HEK293 (cell line): ENCODE measurements around the gene LYPD6B.

Experiments
- CTCF ChIA-PET: fragments of 350-600 bp; formaldehyde crosslinking; extraction: SDS; loops from one replicate; lab custom pipeline; 2021; ENCODE audit warnings: antibody characterized with exemption; lab: Yijun Ruan, JAX
- POLR2A ChIA-PET: fragments of 300-600 bp; formaldehyde crosslinking; extraction: SDS; loops from one replicate; lab custom pipeline; 2020; ENCODE audit warnings: antibody characterized with exemption, inconsistent platforms; lab: Yijun Ruan, JAX
- H3K27ac ChIP-seq: fragments of 200-500 bp; sonication (Bioruptor generic); 2 replicates; pipeline ENCODE4 v1.5.1; 2014; ENCODE audit warnings: low read depth, low read length, control low read depth, inconsistent platforms; ENCODE audit errors: extremely low read depth
- H3K36me3 ChIP-seq, 2 experiments: fragments of 200-500 bp in 1 of 2; sonication (Bioruptor generic) in 1 of 2; 1 replicate in 1 of 2; 2 replicates in 1 of 2; pipeline ENCODE4 v1.5.1; 2014 to 2017; ENCODE audit warnings: inconsistent platforms in 2 of 2, low read length in 2 of 2; ENCODE audit not compliant: control insufficient read depth in 2 of 2, insufficient read depth in 1 of 2
- H3K4me1 ChIP-seq: fragments of 200-500 bp; sonication (Bioruptor generic); 2 replicates; pipeline ENCODE4 v1.5.1; 2014; ENCODE audit warnings: mild to moderate bottlenecking, low read length, inconsistent platforms; ENCODE audit not compliant: control insufficient read depth, insufficient read depth
- H3K4me3 ChIP-seq: 2 replicates; pipeline ENCODE4 v1.5.1; 2011; ENCODE audit warnings: low read depth, mild to moderate bottlenecking, control low read depth, low read length, moderate library complexity
- H3K9me3 ChIP-seq: fragments of 200-500 bp; sonication (Bioruptor generic); 2 replicates; pipeline ENCODE4 v1.5.1; 2014; ENCODE audit warnings: low read depth, low read length, inconsistent platforms; ENCODE audit not compliant: control insufficient read depth, insufficient read depth
- GLI2 ChIP-seq: fragments of 450-650 bp; formaldehyde crosslinking; IDR thresholded peaks from 2 replicates; pipeline ENCODE4; 2017; ENCODE audit warnings: missing biosample characterization, missing genetic modification characterization, low read depth, borderline replicate concordance
- SALL2 ChIP-seq: fragments of 450-650 bp; formaldehyde crosslinking; IDR thresholded peaks from 2 replicates; pipeline ENCODE4 v1.5.0; 2017; ENCODE audit warnings: missing biosample characterization, mild to moderate bottlenecking, missing genetic modification characterization, borderline replicate concordance
- SP2 ChIP-seq: fragments of 450-650 bp; formaldehyde crosslinking; IDR thresholded peaks from 2 replicates; pipeline ENCODE4 v1.5.1; 2016; ENCODE audit warnings: missing biosample characterization, missing genetic modification characterization
- TRIM28 ChIP-seq: IDR thresholded peaks from 2 replicates; pipeline ENCODE4 v1.6.1; 2011; ENCODE audit warnings: low read length, control low read depth, borderline replicate concordance
- WT1 ChIP-seq: fragments of 450-650 bp; formaldehyde crosslinking; IDR thresholded peaks from 2 replicates; pipeline ENCODE4 v1.5.1; 2016; ENCODE audit warnings: missing biosample characterization, missing genetic modification characterization
- ZBTB1 ChIP-seq: fragments of 450-650 bp; formaldehyde crosslinking; IDR thresholded peaks from 2 replicates; pipeline ENCODE4 v1.5.1; 2016; ENCODE audit warnings: missing biosample characterization, missing genetic modification characterization
- ZFP41 ChIP-seq: fragments of 450-650 bp; formaldehyde crosslinking; IDR thresholded peaks from 2 replicates; pipeline ENCODE4 v1.5.1; 2016; ENCODE audit warnings: missing biosample characterization, missing genetic modification characterization, borderline replicate concordance
- ZNF10 ChIP-seq: fragments of 450-650 bp; formaldehyde crosslinking; IDR thresholded peaks from 2 replicates; pipeline ENCODE4 v1.5.1; 2017; ENCODE audit warnings: missing biosample characterization, missing genetic modification characterization
- ZNF248 ChIP-seq: fragments of 450-650 bp; formaldehyde crosslinking; IDR thresholded peaks from 2 replicates; pipeline ENCODE4 v1.5.1; 2017; ENCODE audit warnings: missing biosample characterization, missing genetic modification characterization
- ZNF266 ChIP-seq: fragments of 450-650 bp; formaldehyde crosslinking; IDR thresholded peaks from 2 replicates; pipeline ENCODE4 v1.5.1; 2016; ENCODE audit warnings: missing biosample characterization, missing genetic modification characterization, low read depth
- ZNF311 ChIP-seq: fragments of 450-650 bp; formaldehyde crosslinking; IDR thresholded peaks from 2 replicates; pipeline ENCODE4 v1.5.1; 2017; ENCODE audit warnings: missing biosample characterization, missing genetic modification characterization, borderline replicate concordance
- ZNF341 ChIP-seq: fragments of 450-650 bp; formaldehyde crosslinking; IDR thresholded peaks from 2 replicates; pipeline ENCODE4; 2016; ENCODE audit warnings: low read depth, missing biosample characterization, missing genetic modification characterization
- ZNF423 ChIP-seq: fragments of 450-650 bp; formaldehyde crosslinking; IDR thresholded peaks from 2 replicates; pipeline ENCODE4 v1.5.1; 2016; ENCODE audit warnings: missing biosample characterization, missing genetic modification characterization
- ZNF426 ChIP-seq: fragments of 450-650 bp; formaldehyde crosslinking; IDR thresholded peaks from 2 replicates; pipeline ENCODE4 v1.5.1; 2017; ENCODE audit warnings: missing biosample characterization, missing genetic modification characterization, mild to moderate bottlenecking, inconsistent platforms, moderate library complexity
- ZNF501 ChIP-seq: fragments of 450-650 bp; formaldehyde crosslinking; IDR thresholded peaks from 2 replicates; pipeline ENCODE4 v1.5.1; 2016; ENCODE audit warnings: missing biosample characterization, missing genetic modification characterization
- ZNF561 ChIP-seq: fragments of 450-650 bp; IDR thresholded peaks from 2 replicates; pipeline ENCODE4 v1.5.1; 2018; ENCODE audit warnings: missing biosample characterization, missing genetic modification characterization, borderline replicate concordance
- ZNF621 ChIP-seq: fragments of 450-650 bp; formaldehyde crosslinking; IDR thresholded peaks from 2 replicates; pipeline ENCODE4 v1.5.1; 2017; ENCODE audit warnings: missing biosample characterization, missing genetic modification characterization
- ZNF654 ChIP-seq: fragments of 450-650 bp; formaldehyde crosslinking; IDR thresholded peaks from 2 replicates; pipeline ENCODE4 v1.5.1; 2016; ENCODE audit warnings: low read depth, missing biosample characterization, missing genetic modification characterization
- ZNF670 ChIP-seq: fragments of 450-650 bp; formaldehyde crosslinking; IDR thresholded peaks from 2 replicates; pipeline ENCODE4 v1.5.1; 2016; ENCODE audit warnings: missing biosample characterization, missing genetic modification characterization, low read depth
- ZNF701 ChIP-seq: fragments of 450-650 bp; formaldehyde crosslinking; IDR thresholded peaks from 2 replicates; pipeline ENCODE4 v1.5.1; 2016; ENCODE audit warnings: missing biosample characterization, missing genetic modification characterization
- ZSCAN5A ChIP-seq: fragments of 450-650 bp; formaldehyde crosslinking; IDR thresholded peaks from 2 replicates; pipeline ENCODE4 v1.5.1; 2016; ENCODE audit warnings: missing biosample characterization, missing genetic modification characterization
- TF ChIP-seq, protein P1 (sequence below): IDR thresholded peaks from 2 replicates; pipeline ENCODE4 v1.6.1; 2011; ENCODE audit warnings: mild to moderate bottlenecking, low read depth, low read length, borderline replicate concordance
- TF ChIP-seq, protein P2 (sequence below): fragments of 450-650 bp; formaldehyde crosslinking; IDR thresholded peaks from 2 replicates; pipeline ENCODE4 v1.5.1; 2017; ENCODE audit warnings: missing biosample characterization, missing genetic modification characterization
- TF ChIP-seq, protein P3 (sequence below): fragments of 450-650 bp; formaldehyde crosslinking; IDR thresholded peaks from 2 replicates; pipeline ENCODE4 v1.5.1; 2017; ENCODE audit warnings: missing biosample characterization, missing genetic modification characterization

The LYPD6B gene

GRCh38 chr2:149049142-149049541 lies 10.6 kb downstream of the LYPD6B start:
- ChIA-PET CTCF (interaction anchor here (0.6 to 4.8 kb wide), 2 partner anchors 10 to 511 kb away, joined by 3 to 31 read pairs; partner anchors contain the start of gene LYPD6B), POLR2A (no interaction called here)
- no peaks in the 10 kb centered on the region for H3K9me3 ChIP-seq
- no peak for TF ChIP-seq SP2
- H3K27ac ChIP-seq = no peak overlapping the region
- no peaks in the 10 kb centered on the region for H3K4me1 ChIP-seq
- H3K4me3 ChIP-seq = no peak overlapping the region
- no peaks in the 10 kb centered on the region for H3K36me3 ChIP-seq

DNA sequence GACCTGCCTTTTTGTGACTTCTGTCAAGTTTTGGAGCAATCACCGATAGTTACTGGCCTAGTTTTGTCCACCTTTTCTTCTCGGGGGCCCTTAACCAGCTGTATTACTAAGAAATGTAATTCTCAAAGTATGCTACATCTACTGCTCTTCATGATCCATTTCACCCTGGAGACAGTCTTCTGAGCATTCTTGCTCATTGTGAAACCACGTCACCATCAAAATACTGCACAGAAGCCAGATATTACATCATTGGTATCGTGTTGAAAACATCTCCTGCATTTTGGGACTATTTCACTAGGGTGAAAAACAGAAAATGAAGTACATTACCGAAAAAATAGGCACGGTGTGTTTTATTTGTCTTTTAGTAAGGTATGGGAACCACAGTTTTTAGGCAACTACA lies 11.7 kb downstream of the LYPD6B start:
- Histone ChIP-seq H3K36me3 (no peaks in the 10 kb centered on the region), H3K9me3 (no peaks in the 10 kb centered on the region)
- POLR2A ChIA-PET = no interaction called here
- TF ChIP-seq GLI2 = no peak
- no peak for TF ChIP-seq ZNF561 (tag by site-specific recombination)
- no peak for TF ChIP-seq ZNF654 (tag by site-specific recombination)
- TF ChIP-seq ZNF423 = no peak
- TF ChIP-seq ZNF670 (tag by site-specific recombination) = no peak
- TF ChIP-seq ZNF341 (tag by site-specific recombination) = no peak
- TF ChIP-seq, protein P1, sequence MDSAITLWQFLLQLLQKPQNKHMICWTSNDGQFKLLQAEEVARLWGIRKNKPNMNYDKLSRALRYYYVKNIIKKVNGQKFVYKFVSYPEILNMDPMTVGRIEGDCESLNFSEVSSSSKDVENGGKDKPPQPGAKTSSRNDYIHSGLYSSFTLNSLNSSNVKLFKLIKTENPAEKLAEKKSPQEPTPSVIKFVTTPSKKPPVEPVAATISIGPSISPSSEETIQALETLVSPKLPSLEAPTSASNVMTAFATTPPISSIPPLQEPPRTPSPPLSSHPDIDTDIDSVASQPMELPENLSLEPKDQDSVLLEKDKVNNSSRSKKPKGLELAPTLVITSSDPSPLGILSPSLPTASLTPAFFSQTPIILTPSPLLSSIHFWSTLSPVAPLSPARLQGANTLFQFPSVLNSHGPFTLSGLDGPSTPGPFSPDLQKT = no peak
- TF ChIP-seq ZNF311 = no peak
- TF ChIP-seq, all 188 proteins: peak for 0
- CTCF ChIA-PET = interaction anchor here (4.8 kb wide), 1 partner anchor 11 kb away, joined by 31 read pairs; the partner anchor contains the start of gene LYPD6B
- no peak overlapping the region for H3K4me3 ChIP-seq
- H3K4me1 ChIP-seq = no peaks in the 10 kb centered on the region
- H3K27ac ChIP-seq = no peak overlapping the region

- H3K36me3 ChIP-seq = no peaks in the 10 kb centered on the region
- H3K27ac ChIP-seq = no peak overlapping the region
- H3K9me3 ChIP-seq = no peaks in the 10 kb centered on the region
- H3K4me3 ChIP-seq = no peak overlapping the region
- peaks cover 3% of the 10 kb centered on the region; the same call in 1 of the 2 replicates for H3K4me1 ChIP-seq
- TF ChIP-seq ZNF266 (tag by site-specific recombination) (no peak), ZNF701 (tag by site-specific recombination) (no peak), ZNF10 (no peak), ZNF423 (no peak), TRIM28 (no peak), ZFP41 (no peak), WT1 (tag by site-specific recombination) (no peak), ZSCAN5A (no peak), ZNF621 (tag by site-specific recombination) (no peak), SALL2 (tag by site-specific recombination) (no peak), ZNF248 (tag by site-specific recombination) (no peak), ZBTB1 (tag by site-specific recombination) (no peak), ZNF501 (tag by site-specific recombination) (no peak), ZNF426 (tag by site-specific recombination) (no peak)
- TF ChIP-seq, protein P2, sequence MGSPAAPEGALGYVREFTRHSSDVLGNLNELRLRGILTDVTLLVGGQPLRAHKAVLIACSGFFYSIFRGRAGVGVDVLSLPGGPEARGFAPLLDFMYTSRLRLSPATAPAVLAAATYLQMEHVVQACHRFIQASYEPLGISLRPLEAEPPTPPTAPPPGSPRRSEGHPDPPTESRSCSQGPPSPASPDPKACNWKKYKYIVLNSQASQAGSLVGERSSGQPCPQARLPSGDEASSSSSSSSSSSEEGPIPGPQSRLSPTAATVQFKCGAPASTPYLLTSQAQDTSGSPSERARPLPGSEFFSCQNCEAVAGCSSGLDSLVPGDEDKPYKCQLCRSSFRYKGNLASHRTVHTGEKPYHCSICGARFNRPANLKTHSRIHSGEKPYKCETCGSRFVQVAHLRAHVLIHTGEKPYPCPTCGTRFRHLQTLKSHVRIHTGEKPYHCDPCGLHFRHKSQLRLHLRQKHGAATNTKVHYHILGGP (tag by site-specific recombination) = no peak
- TF ChIP-seq, protein P3, sequence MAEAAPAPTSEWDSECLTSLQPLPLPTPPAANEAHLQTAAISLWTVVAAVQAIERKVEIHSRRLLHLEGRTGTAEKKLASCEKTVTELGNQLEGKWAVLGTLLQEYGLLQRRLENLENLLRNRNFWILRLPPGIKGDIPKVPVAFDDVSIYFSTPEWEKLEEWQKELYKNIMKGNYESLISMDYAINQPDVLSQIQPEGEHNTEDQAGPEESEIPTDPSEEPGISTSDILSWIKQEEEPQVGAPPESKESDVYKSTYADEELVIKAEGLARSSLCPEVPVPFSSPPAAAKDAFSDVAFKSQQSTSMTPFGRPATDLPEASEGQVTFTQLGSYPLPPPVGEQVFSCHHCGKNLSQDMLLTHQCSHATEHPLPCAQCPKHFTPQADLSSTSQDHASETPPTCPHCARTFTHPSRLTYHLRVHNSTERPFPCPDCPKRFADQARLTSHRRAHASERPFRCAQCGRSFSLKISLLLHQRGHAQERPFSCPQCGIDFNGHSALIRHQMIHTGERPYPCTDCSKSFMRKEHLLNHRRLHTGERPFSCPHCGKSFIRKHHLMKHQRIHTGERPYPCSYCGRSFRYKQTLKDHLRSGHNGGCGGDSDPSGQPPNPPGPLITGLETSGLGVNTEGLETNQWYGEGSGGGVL (tag by site-specific recombination) = no peak
- CTCF ChIA-PET = no interaction called here
- POLR2A ChIA-PET = no interaction called here
These were observed 17.3 kb downstream of the LYPD6B start for GRCh38 chr2:149055751-149056150.
